Colonic mucosa (tissue), 4 donors: ENCODE measurements around the gene TAOK1. TPM values are rescaled to one million over a fixed set of nuclear protein-coding genes. Genes with fewer than 3 reads are reported as not detected.

Experiments used
- DNase-seq: peaks from one replicate; pipeline ENCODE4 v3.0.0-alpha.2; 2020
- H3K27ac ChIP-seq: fragments of 200-600 bp; one replicate; pipeline ENCODE4 v1.8.0; 2021
- H3K27me3 ChIP-seq: fragments of 200-600 bp; one replicate; pipeline ENCODE4 v1.8.0; 2021
- H3K36me3 ChIP-seq: fragments of 200-600 bp; one replicate; pipeline ENCODE4 v1.8.0; 2021
- H3K4me1 ChIP-seq: fragments of 200-600 bp; one replicate; pipeline ENCODE4 v1.8.0; 2021; ENCODE audit warnings: mild to moderate bottlenecking
- H3K4me3 ChIP-seq: fragments of 200-600 bp; one replicate; pipeline ENCODE4 v1.8.0; 2021
- H3K9ac ChIP-seq, 2 donors: one replicate each; pipeline ENCODE4 v1.7.0; 2013; ENCODE audit warnings: control low read depth in 2 of 2, low read depth in 2 of 2, low read length in 2 of 2
- H3K9me3 ChIP-seq: fragments of 200-600 bp; one replicate; pipeline ENCODE4 v1.8.0; 2021
- CTCF ChIP-seq: fragments of 200-600 bp; IDR thresholded peaks from one replicate; pipeline ENCODE4 v1.8.0; 2022; ENCODE audit warnings: antibody characterized with exemption, mild to moderate bottlenecking
- intact Hi-C: fragments of 100-400 bp; cut with DNase I; formaldehyde crosslinking; loops from one replicate; pipeline ENCODE4 v1.14.1; 2022
- total RNA-seq, 2 donors: library from RNA; stranded (reverse); fragmentation: NEBNext Ultra II Directional in 1 of 2; extraction: Animal tissue kit (Norgen Biotek cat#: 25700) in 1 of 2; gene quantifications; one replicate each; pipeline ENCODE4 v1.2.1, GENCODE V29; 2021
- donor health status: healthy.
- donor health status: DM: no; HTN: no; CAD: no.
- donor health status: DM: no; HTN: no; CAD: no.

Gene TAOK1
- total RNA-seq, 2 donors from 2014 or later = 42.1 to 57.1 TPM

GRCh38 chr17:29573558-29573869 is 183.4 kb downstream of the TAOK1 start:
- H3K27me3 ChIP-seq = no peaks in the 10 kb centered on the region
- TF ChIP-seq CTCF = no peak
- H3K4me1 ChIP-seq = peaks cover 4% of the 10 kb centered on the region
- peaks cover 6% of the 10 kb centered on the region for H3K36me3 ChIP-seq
- intact Hi-C loops = no loop called here
- H3K9ac ChIP-seq = peak overlapping the region in 1 of 2 donors; percentile 6
- H3K4me3 ChIP-seq = no peak overlapping the region
- H3K9me3 ChIP-seq = no peaks in the 10 kb centered on the region
- H3K27ac ChIP-seq = no peak overlapping the region
- no peak for DNase-seq

DNA sequence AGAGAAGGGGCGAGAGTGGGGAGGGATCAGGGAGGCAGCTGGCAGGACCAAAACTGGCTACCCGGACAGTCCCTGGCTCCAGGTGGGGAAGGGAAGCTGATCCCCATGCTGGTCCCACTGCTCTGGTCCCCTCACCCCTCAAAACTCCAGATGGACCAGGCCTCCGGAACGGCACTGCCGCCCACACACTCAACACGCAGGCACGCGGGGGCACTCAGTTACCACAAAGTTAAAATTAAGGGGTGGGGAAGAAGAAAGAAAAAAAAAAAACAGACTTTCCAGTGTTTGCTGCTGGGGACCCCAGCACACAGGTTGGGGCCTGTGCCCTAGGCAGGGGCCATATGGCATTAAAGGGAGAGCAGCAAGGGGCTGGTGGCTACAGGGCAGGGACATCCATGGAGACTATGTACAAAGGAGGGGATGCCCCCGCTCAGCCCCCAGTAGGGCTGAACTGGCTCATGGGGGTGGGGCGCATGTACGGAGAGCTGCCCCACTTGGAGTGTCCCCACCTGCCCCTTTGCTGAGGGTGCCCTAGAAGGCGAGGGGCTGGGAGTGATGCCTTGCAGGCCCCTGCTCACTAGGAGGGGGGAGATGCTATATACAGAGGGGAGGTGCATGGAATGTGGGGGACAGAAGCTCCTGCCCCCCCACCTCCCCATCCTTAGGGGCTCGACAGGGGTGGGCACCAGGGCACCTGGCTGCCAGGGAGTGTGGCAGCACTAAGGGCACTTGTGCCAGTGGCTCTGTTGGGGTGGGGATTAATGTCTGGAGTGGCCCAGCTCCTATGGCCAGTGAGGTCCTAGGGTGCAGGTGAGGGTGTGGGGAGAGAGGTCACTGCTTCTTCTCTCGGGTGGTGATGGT is 183.9 kb downstream of the TAOK1 start:
- no peak overlapping the region for H3K4me3 ChIP-seq
- peaks cover 6% of the 10 kb centered on the region for H3K36me3 ChIP-seq
- H3K9me3 ChIP-seq = no peaks in the 10 kb centered on the region
- peak; percentile 16 for DNase-seq
- peak overlapping the region in 1 of 2 donors; percentile 56 for H3K9ac ChIP-seq
- TF ChIP-seq CTCF = no peak
- intact Hi-C loops = no loop called here
- H3K27me3 ChIP-seq = no peaks in the 10 kb centered on the region
- H3K27ac ChIP-seq = peak overlapping the region; percentile 57
- peaks cover 4% of the 10 kb centered on the region for H3K4me1 ChIP-seq

- peaks cover 6% of the 10 kb centered on the region for H3K36me3 ChIP-seq
- no peak overlapping the region for H3K4me3 ChIP-seq
- TF ChIP-seq CTCF = no peak
- peak overlapping the region; percentile 57 for H3K27ac ChIP-seq
- intact Hi-C loops = no loop called here
- H3K4me1 ChIP-seq = peaks cover 4% of the 10 kb centered on the region
- no peaks in the 10 kb centered on the region for H3K9me3 ChIP-seq
- DNase-seq = peak; percentile 84
- H3K9ac ChIP-seq = peak overlapping the region in 1 of 2 donors; percentile 56
- no peaks in the 10 kb centered on the region for H3K27me3 ChIP-seq
Observed at GRCh38 chr17:29574732-29575510, 184.8 kb downstream of the TAOK1 start.

- peaks cover 6% of the 10 kb centered on the region for H3K36me3 ChIP-seq
- intact Hi-C loops = no loop called here
Observed at GRCh38 chr17:29575511-29576213, 185.5 kb downstream of the TAOK1 start.

More at GRCh38 chr17:29575511-29576213, 185.5 kb downstream of the TAOK1 start:
- Histone ChIP-seq H3K9ac (no peak overlapping the region), H3K27ac (no peak overlapping the region), H3K4me1 (peaks cover 4% of the 10 kb centered on the region), H3K27me3 (no peaks in the 10 kb centered on the region), H3K9me3 (no peaks in the 10 kb centered on the region), H3K4me3 (no peak overlapping the region)
- peak; percentile 20 for DNase-seq
- TF ChIP-seq CTCF = no peak
